ENCODE results near the gene GATD1. TPM values are rescaled to one million over a fixed set of nuclear protein-coding genes. Genes with fewer than 3 reads are reported as not detected.

GATD1 gene
- total RNA-seq, 1 experiment from 2014 or later = 88.7 TPM

DNA sequence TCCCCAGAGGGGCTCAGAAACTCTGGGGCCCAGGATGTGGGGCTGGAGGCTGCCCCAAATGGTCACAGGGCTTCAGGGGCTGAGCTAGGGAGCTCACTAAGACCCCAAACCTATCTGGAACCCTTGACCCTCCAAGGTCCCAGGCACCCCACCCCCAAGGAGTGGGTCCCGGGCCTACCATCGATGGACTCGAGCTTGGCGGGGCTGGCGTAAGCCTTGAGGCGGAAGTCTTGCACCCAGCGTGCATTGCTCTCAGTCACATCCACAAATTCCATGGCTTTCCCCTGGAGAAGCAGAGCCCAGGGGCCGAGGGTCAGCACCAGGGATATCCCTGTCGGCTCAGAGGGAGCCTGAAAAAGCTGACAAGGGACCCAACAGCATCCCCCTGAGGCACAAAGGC is 3.5 kb downstream of the GATD1 start (continued):
- TF ChIP-seq, protein P1, sequence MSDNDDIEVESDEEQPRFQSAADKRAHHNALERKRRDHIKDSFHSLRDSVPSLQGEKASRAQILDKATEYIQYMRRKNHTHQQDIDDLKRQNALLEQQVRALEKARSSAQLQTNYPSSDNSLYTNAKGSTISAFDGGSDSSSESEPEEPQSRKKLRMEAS (IDR thresholded peaks at IDR 0.05) = no peak
- TF ChIP-seq FOSL1 (IDR thresholded peaks at IDR 0.05; ENCODE audit: low read depth) (no peak), JUND (IDR thresholded peaks at IDR 0.05) (no peak), EZH2phosphoT487 (IDR thresholded peaks at IDR 0.05; ENCODE audit: borderline replicate concordance) (no peak), ELF1 (IDR thresholded peaks at IDR 0.05; ENCODE audit: borderline replicate concordance, low read depth) (no peak)
- TF ChIP-seq, protein P2, sequence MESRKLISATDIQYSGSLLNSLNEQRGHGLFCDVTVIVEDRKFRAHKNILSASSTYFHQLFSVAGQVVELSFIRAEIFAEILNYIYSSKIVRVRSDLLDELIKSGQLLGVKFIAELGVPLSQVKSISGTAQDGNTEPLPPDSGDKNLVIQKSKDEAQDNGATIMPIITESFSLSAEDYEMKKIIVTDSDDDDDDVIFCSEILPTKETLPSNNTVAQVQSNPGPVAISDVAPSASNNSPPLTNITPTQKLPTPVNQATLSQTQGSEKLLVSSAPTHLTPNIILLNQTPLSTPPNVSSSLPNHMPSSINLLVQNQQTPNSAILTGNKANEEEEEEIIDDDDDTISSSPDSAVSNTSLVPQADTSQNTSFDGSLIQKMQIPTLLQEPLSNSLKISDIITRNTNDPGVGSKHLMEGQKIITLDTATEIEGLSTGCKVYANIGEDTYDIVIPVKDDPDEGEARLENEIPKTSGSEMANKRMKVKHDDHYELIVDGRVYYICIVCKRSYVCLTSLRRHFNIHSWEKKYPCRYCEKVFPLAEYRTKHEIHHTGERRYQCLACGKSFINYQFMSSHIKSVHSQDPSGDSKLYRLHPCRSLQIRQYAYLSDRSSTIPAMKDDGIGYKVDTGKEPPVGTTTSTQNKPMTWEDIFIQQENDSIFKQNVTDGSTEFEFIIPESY (IDR thresholded peaks at IDR 0.05; ENCODE audit: extremely low read depth, insufficient replicate concordance, low read length) = no peak

DNA sequence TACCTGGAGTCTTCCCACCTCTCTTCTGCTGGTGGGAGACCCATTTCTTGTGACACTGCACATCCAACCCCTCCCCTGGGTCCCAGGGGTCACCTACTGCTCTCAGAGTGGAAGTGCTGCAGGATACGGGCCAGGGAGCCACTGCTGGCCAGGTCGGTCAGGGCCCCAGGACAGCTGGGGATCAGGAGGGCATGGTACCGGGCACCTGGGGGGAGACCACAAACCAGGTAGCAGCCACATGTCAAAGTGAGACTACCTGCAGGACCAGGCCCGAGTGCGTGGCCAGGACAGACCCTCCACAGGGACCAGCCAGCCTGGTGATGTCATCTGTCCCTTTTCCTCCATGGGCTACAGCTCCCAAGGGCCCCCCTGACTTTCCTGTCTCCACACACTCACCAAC is 3.9 kb downstream of the GATD1 start:
- Histone ChIP-seq H3K4me2 (ENCODE audit: low read length) (no peak overlapping the region), H4K20me1 (ENCODE audit: insufficient read depth) (no peaks in the 10 kb centered on the region), H3K4me3 (replicated peaks in 1 of 2; ENCODE audit: low read depth in 1 of 2, low read length in 2 of 2) (no peak overlapping the region), H3K9me3 (ENCODE audit: control insufficient read depth in 1 of 2, insufficient read depth in 1 of 2, low read depth in 1 of 2, low read length in 2 of 2) (no peaks in the 10 kb centered on the region), H3K4me1 (ENCODE audit: control insufficient read depth in 1 of 2, insufficient read depth in 2 of 2, low read length in 2 of 2) (peaks cover 8 to 22% of the 10 kb centered on the region in 2 experiments), H2AFZ (ENCODE audit: low read depth, low read length, poor library complexity, severe bottlenecking) (no peak overlapping the region), H3K9me2 (ENCODE audit: insufficient read depth) (no peaks in the 10 kb centered on the region), H3K79me2 (ENCODE audit: insufficient read depth, low read length) (peaks cover 73% of the 10 kb centered on the region), H3K27me3 (ENCODE audit: insufficient read depth, low read length) (no peaks in the 10 kb centered on the region), H3K27ac (ENCODE audit: low read depth, low read length) (peak overlapping the region; percentile 26; the same call in 1 of the 2 replicates), H3K9ac (ENCODE audit: low read length) (no peak overlapping the region), H3K36me3 (ENCODE audit: control insufficient read depth in 1 of 2, insufficient read depth in 2 of 2, low read length in 2 of 2) (peaks cover 19 to 41% of the 10 kb centered on the region in 2 experiments; a peak in 3 of 4 replicates)
- RAD21 ChIA-PET (ENCODE audit: low non-redundant PET in 1 of 2, low total read pairs in 2 of 2, uncharacterized antibody in 2 of 2, unreplicated experiment in 2 of 2) = no interaction called here
- TF ChIP-seq, protein P3, sequence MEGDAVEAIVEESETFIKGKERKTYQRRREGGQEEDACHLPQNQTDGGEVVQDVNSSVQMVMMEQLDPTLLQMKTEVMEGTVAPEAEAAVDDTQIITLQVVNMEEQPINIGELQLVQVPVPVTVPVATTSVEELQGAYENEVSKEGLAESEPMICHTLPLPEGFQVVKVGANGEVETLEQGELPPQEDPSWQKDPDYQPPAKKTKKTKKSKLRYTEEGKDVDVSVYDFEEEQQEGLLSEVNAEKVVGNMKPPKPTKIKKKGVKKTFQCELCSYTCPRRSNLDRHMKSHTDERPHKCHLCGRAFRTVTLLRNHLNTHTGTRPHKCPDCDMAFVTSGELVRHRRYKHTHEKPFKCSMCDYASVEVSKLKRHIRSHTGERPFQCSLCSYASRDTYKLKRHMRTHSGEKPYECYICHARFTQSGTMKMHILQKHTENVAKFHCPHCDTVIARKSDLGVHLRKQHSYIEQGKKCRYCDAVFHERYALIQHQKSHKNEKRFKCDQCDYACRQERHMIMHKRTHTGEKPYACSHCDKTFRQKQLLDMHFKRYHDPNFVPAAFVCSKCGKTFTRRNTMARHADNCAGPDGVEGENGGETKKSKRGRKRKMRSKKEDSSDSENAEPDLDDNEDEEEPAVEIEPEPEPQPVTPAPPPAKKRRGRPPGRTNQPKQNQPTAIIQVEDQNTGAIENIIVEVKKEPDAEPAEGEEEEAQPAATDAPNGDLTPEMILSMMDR (IDR thresholded peaks at IDR 0.05 in 2 of 3, conservative IDR thresholded peaks at IDR 0.05 in 1 of 3; ENCODE audit: borderline replicate concordance in 1 of 3, insufficient read depth in 1 of 3, low read depth in 2 of 3, low read length in 2 of 3) = no peak
- TF ChIP-seq CEBPB (IDR thresholded peaks at IDR 0.05; ENCODE audit: low read depth) (no peak), SIN3A (IDR thresholded peaks at IDR 0.05; ENCODE audit: low read depth) (no peak), RAD21 (IDR thresholded peaks at IDR 0.05; ENCODE audit: low read depth) (no peak), SRF (IDR thresholded peaks at IDR 0.05; ENCODE audit: low read depth) (no peak), JUND (IDR thresholded peaks at IDR 0.05) (no peak), EGR1 (IDR thresholded peaks at IDR 0.05; ENCODE audit: low read depth) (no peak), POLR2AphosphoS5 (IDR thresholded peaks at IDR 0.05; ENCODE audit: low read depth, low read length) (no peak), ZFX (IDR thresholded peaks at IDR 0.05) (no peak), EZH2 (IDR thresholded peaks at IDR 0.05) (no peak), FOSL1 (IDR thresholded peaks at IDR 0.05; ENCODE audit: low read depth) (no peak)
- TF ChIP-seq, protein P1 (IDR thresholded peaks at IDR 0.05) = no peak
- TF ChIP-seq, protein P4, sequence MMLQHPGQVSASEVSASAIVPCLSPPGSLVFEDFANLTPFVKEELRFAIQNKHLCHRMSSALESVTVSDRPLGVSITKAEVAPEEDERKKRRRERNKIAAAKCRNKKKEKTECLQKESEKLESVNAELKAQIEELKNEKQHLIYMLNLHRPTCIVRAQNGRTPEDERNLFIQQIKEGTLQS (IDR thresholded peaks at IDR 0.05) = no peak
- TF ChIP-seq, protein P5, sequence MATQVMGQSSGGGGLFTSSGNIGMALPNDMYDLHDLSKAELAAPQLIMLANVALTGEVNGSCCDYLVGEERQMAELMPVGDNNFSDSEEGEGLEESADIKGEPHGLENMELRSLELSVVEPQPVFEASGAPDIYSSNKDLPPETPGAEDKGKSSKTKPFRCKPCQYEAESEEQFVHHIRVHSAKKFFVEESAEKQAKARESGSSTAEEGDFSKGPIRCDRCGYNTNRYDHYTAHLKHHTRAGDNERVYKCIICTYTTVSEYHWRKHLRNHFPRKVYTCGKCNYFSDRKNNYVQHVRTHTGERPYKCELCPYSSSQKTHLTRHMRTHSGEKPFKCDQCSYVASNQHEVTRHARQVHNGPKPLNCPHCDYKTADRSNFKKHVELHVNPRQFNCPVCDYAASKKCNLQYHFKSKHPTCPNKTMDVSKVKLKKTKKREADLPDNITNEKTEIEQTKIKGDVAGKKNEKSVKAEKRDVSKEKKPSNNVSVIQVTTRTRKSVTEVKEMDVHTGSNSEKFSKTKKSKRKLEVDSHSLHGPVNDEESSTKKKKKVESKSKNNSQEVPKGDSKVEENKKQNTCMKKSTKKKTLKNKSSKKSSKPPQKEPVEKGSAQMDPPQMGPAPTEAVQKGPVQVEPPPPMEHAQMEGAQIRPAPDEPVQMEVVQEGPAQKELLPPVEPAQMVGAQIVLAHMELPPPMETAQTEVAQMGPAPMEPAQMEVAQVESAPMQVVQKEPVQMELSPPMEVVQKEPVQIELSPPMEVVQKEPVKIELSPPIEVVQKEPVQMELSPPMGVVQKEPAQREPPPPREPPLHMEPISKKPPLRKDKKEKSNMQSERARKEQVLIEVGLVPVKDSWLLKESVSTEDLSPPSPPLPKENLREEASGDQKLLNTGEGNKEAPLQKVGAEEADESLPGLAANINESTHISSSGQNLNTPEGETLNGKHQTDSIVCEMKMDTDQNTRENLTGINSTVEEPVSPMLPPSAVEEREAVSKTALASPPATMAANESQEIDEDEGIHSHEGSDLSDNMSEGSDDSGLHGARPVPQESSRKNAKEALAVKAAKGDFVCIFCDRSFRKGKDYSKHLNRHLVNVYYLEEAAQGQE (IDR thresholded peaks at IDR 0.05; ENCODE audit: low read depth) = no peak
- BruUV-seq (replicated peaks) = no TSS peak
- DNase-seq (ENCODE audit: low read depth, low spot score) (no peak), ATAC-seq (no peak)
- POLR2A ChIA-PET = no interaction called here
- intact Hi-C loops (cut with micrococcal nuclease) = no loop called here
- CTCF ChIA-PET = no interaction called here
